Natural killer cell (primary cell): ENCODE data around the gene ZDHHC14. TPM values are rescaled to one million over a fixed set of nuclear protein-coding genes. Genes with fewer than 3 reads are reported as not detected.

Experiments
- ATAC-seq, 3 donors: fragments of 150-1000 bp in 2 of 3; fragments of 200-7000 bp in 1 of 3; cut with Tn5 transposase; 1 replicate in 1 of 3; 2 replicates in 2 of 3; pipeline ENCODE4 v1.10.0; 2021; ENCODE audit warnings: mild to moderate bottlenecking in 2 of 3, moderate library complexity in 2 of 3
- DNase-seq, 2 donors: peaks; one replicate each; pipeline versions ENCODE4 v3.0.0 to v3.0.0-alpha.2; 2013 to 2021; ENCODE audit warnings: mixed read lengths in 1 of 2
- H3K27ac ChIP-seq: one replicate; pipeline ENCODE4 v1.5.1; 2013; ENCODE audit warnings: mild to moderate bottlenecking, low read length
- H3K27me3 ChIP-seq: one replicate; pipeline ENCODE4 v1.6.1; 2013; ENCODE audit warnings: low read length; ENCODE audit not compliant: control insufficient read depth, insufficient read depth
- H3K36me3 ChIP-seq: one replicate; pipeline ENCODE4 v1.6.1; 2013; ENCODE audit warnings: low read length; ENCODE audit not compliant: control insufficient read depth, insufficient read depth
- H3K4me1 ChIP-seq: one replicate; pipeline ENCODE4 v1.6.1; 2013; ENCODE audit warnings: low read length; ENCODE audit not compliant: control insufficient read depth, insufficient read depth
- H3K4me3 ChIP-seq: one replicate; pipeline ENCODE4 v1.5.1; 2013; ENCODE audit warnings: low read length
- H3K9me3 ChIP-seq: one replicate; pipeline ENCODE4 v1.6.1; 2013; ENCODE audit warnings: low read length; ENCODE audit not compliant: control insufficient read depth, insufficient read depth
- H3K27ac Mint-ChIP-seq, 2 donors: one replicate each; pipeline ENCODE4 v1.8.0; 2022; ENCODE audit warnings: mild to moderate bottlenecking in 2 of 2, mixed read lengths in 2 of 2, moderate library complexity in 1 of 2
- H3K27me3 Mint-ChIP-seq, 2 donors: one replicate each; pipeline ENCODE4 v1.8.0; 2022; ENCODE audit warnings: low read depth in 2 of 2, mixed read lengths in 2 of 2
- H3K36me3 Mint-ChIP-seq: one replicate; pipeline ENCODE4 v1.8.0; 2022; ENCODE audit warnings: mixed read lengths
- H3K4me1 Mint-ChIP-seq, 2 donors: one replicate each; pipeline ENCODE4 v1.8.0; 2022; ENCODE audit warnings: mixed read lengths in 2 of 2
- H3K4me3 Mint-ChIP-seq: one replicate; pipeline ENCODE4 v1.8.0; 2022; ENCODE audit warnings: mild to moderate bottlenecking, moderate library complexity, mixed read lengths
- H3K9me3 Mint-ChIP-seq, 2 donors: one replicate each; pipeline ENCODE4 v1.8.0; 2022; ENCODE audit warnings: mixed read lengths in 2 of 2
- CTCF ChIP-seq: fragments of 200-600 bp; IDR thresholded peaks from one replicate; pipeline ENCODE4 v1.8.0; 2022; ENCODE audit warnings: antibody characterized with exemption
- WGBS: methylation state at CpG from one replicate; pipeline ENCODE4 v1.1.7; 2013; ENCODE audit warnings: missing lambda C conversion rate; ENCODE audit not compliant: insufficient coverage; 5-methylcytosine and 5-hydroxymethylcytosine counted together
- intact Hi-C: fragments of 100-400 bp; cut with micrococcal nuclease; formaldehyde crosslinking; loops from one replicate; pipeline ENCODE4 v1.14.2; 2022
- total RNA-seq, 4 donors: library from RNA; stranded (reverse); fragments of 120-200 nt in 1 of 4; gene quantifications; one replicate each; pipeline versions ENCODE4 v1.2.3 to v1.2.4, GENCODE V29; 2013 to 2022

ZDHHC14 gene
- total RNA-seq, 3 donors from 2014 or later (not counting 1 experiment from before 2014, with no cell fraction given) = 6.7 to 11.3 (median 10.6) TPM

- no peaks in the 10 kb centered on the region for H3K4me1 Mint-ChIP-seq
- WGBS = 73% methylated on average over 1 of the region's 1 CpG
- no peak overlapping the region for H3K4me3 Mint-ChIP-seq
- Histone ChIP-seq H3K4me1 (no peaks in the 10 kb centered on the region), H3K27me3 (peaks cover 5% of the 10 kb centered on the region), H3K27ac (no peak overlapping the region), H3K4me3 (no peak overlapping the region), H3K36me3 (no peaks in the 10 kb centered on the region), H3K9me3 (no peaks in the 10 kb centered on the region)
- no peak overlapping the region for H3K27ac Mint-ChIP-seq
- peaks cover 9 to 27% of the 10 kb centered on the region in 2 donors for H3K27me3 Mint-ChIP-seq
- no peaks in the 10 kb centered on the region for H3K9me3 Mint-ChIP-seq
- intact Hi-C loops = no loop called here
- no peak for TF ChIP-seq CTCF
- no peak for DNase-seq
- ATAC-seq = no peak
- H3K36me3 Mint-ChIP-seq = no peaks in the 10 kb centered on the region
Measured at GRCh38 chr6:157339432-157339831, 41.6 kb upstream of the ZDHHC14 start.

- no peaks in the 10 kb centered on the region for H3K36me3 Mint-ChIP-seq
- no peaks in the 10 kb centered on the region for H3K4me1 Mint-ChIP-seq
- no peak for ATAC-seq
- WGBS = 98% methylated on average over 4 of the region's 4 CpGs
- Histone ChIP-seq H3K27me3 (peaks cover 10% of the 10 kb centered on the region), H3K4me1 (no peaks in the 10 kb centered on the region), H3K4me3 (no peak overlapping the region), H3K36me3 (no peaks in the 10 kb centered on the region), H3K27ac (no peak overlapping the region), H3K9me3 (no peaks in the 10 kb centered on the region)
- no peak for DNase-seq
- no peak for TF ChIP-seq CTCF
- H3K9me3 Mint-ChIP-seq = no peaks in the 10 kb centered on the region
- H3K27ac Mint-ChIP-seq = no peak overlapping the region
- no peak overlapping the region for H3K4me3 Mint-ChIP-seq
- intact Hi-C loops = no loop called here
- H3K27me3 Mint-ChIP-seq = peaks cover 20 to 43% of the 10 kb centered on the region in 2 donors
Measured at GRCh38 chr6:157343732-157344131, 37.3 kb upstream of the ZDHHC14 start.

- no peak overlapping the region for H3K4me3 Mint-ChIP-seq
- H3K27ac Mint-ChIP-seq = no peak overlapping the region
- H3K9me3 Mint-ChIP-seq = no peaks in the 10 kb centered on the region
- Histone ChIP-seq H3K9me3 (no peaks in the 10 kb centered on the region), H3K27me3 (peaks cover 5% of the 10 kb centered on the region), H3K4me3 (no peak overlapping the region), H3K36me3 (no peaks in the 10 kb centered on the region), H3K4me1 (no peaks in the 10 kb centered on the region), H3K27ac (no peak overlapping the region)
- H3K27me3 Mint-ChIP-seq = peaks cover 25 to 44% of the 10 kb centered on the region in 2 donors
- H3K4me1 Mint-ChIP-seq = no peaks in the 10 kb centered on the region
- 95% methylated on average over 2 of the region's 2 CpGs for WGBS
- intact Hi-C loops = no loop called here
- no peak for DNase-seq
- H3K36me3 Mint-ChIP-seq = no peaks in the 10 kb centered on the region
- no peak for TF ChIP-seq CTCF
- ATAC-seq = no peak
Measured at GRCh38 chr6:157346373-157346772, 34.6 kb upstream of the ZDHHC14 start.

- no peak for TF ChIP-seq CTCF
Measured at GRCh38 chr6:157358287-157358686, 22.7 kb upstream of the ZDHHC14 start.

More at GRCh38 chr6:157358287-157358686, 22.7 kb upstream of the ZDHHC14 start:
- Histone ChIP-seq H3K36me3 (no peaks in the 10 kb centered on the region), H3K27ac (no peak overlapping the region), H3K9me3 (no peaks in the 10 kb centered on the region), H3K4me1 (no peaks in the 10 kb centered on the region), H3K4me3 (no peak overlapping the region), H3K27me3 (peaks cover under 1% of the 10 kb centered on the region)
- H3K27ac Mint-ChIP-seq = no peak overlapping the region
- ATAC-seq (no peak), DNase-seq (no peak)
- no peaks in the 10 kb centered on the region for H3K4me1 Mint-ChIP-seq
- WGBS = 91% methylated on average over 8 of the region's 8 CpGs
- H3K27me3 Mint-ChIP-seq = peaks cover 7 to 22% of the 10 kb centered on the region in 2 donors
- no peak overlapping the region for H3K4me3 Mint-ChIP-seq
- no peaks in the 10 kb centered on the region for H3K9me3 Mint-ChIP-seq
- intact Hi-C loops = no loop called here
- no peaks in the 10 kb centered on the region for H3K36me3 Mint-ChIP-seq
